ENCODE results near the gene GALNT15.

DNA sequence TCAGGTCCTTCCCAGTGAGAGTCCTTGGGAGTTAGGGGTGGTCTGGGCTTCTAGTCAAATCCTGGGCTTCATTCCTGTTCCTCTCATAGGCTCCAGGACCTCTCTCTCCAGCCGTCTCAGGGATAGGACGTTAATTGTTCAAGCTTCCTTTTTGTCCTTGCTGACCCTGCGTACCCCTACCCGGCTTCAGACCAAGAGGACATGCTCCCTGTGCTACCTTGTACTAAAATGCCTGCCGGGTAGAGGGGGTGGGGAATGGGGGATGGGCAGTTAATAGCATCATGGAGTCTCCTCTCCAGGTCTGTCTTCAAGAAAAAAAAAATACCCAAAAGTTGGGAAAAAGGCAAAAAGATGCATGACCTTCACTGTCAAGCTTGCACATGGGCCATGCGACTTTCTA is 36.5 kb upstream of the GALNT15 start:
- TF ChIP-seq, protein P1, sequence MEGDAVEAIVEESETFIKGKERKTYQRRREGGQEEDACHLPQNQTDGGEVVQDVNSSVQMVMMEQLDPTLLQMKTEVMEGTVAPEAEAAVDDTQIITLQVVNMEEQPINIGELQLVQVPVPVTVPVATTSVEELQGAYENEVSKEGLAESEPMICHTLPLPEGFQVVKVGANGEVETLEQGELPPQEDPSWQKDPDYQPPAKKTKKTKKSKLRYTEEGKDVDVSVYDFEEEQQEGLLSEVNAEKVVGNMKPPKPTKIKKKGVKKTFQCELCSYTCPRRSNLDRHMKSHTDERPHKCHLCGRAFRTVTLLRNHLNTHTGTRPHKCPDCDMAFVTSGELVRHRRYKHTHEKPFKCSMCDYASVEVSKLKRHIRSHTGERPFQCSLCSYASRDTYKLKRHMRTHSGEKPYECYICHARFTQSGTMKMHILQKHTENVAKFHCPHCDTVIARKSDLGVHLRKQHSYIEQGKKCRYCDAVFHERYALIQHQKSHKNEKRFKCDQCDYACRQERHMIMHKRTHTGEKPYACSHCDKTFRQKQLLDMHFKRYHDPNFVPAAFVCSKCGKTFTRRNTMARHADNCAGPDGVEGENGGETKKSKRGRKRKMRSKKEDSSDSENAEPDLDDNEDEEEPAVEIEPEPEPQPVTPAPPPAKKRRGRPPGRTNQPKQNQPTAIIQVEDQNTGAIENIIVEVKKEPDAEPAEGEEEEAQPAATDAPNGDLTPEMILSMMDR (conservative IDR thresholded peaks at IDR 0.05; ENCODE audit: low read depth, low read length), result no peak
- no peak for TF ChIP-seq EZH2 (IDR thresholded peaks at IDR 0.05; ENCODE audit: borderline replicate concordance, low read depth, low read length, poor library complexity, severe bottlenecking)
